Fibroblast of lung (primary cell): ENCODE data around the gene GNB1L.

Experiments
- CTCF ChIP-seq, 2 donors: IDR thresholded peaks in 1 of 2; conservative IDR thresholded peaks in 1 of 2; 1 replicate in 1 of 2; 2 replicates in 1 of 2; pipeline ENCODE4 v1.5.1; 2011 to 2012; ENCODE audit warnings: low read length in 2 of 2, control low read depth in 1 of 2, inconsistent platforms in 1 of 2, low read depth in 1 of 2, mild to moderate bottlenecking in 1 of 2
- EZH2 ChIP-seq: IDR thresholded peaks from 2 replicates; pipeline ENCODE4 v1.5.1; 2012; ENCODE audit warnings: low read length, control low read depth, mild to moderate bottlenecking; ENCODE audit errors: missing control alignments

DNA sequence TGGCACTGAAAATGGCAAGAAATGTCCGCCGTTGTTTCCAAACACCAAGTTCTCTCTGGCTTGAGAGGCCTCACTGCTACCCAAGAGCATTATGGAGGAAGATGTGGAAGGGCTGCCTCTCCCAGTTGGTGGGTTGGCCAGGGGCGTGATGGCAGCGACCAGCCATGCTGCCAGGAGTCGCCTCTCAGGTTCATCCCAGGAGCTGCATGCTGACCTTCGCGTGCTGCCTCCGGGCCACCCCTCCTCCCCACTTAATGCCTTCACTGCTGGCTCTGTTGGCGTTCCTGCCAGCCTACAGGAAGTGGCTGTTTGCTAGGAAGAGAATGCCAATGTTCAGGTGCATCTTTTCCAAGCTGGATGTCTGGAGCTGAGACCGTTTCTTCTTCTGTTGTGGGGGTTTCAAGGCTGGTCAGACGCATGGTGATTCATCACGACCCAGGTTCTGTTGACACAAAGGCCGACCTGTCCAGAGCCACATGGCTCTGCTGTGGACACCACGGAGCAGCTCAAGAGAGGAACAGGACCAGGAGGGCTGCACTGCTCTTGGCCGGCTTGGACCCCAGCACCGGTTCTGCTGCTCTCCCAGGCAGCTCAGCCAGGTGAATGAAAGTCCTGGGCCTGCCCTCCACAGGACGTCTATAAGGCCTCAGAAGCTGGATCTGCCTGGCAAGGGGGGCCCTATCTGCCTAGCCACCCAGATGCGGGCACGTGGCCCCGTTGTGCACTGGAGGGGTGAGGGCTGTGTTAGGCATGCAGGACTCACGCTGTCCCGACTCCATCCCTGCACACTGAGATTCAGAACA lies 69.0 kb downstream of the GNB1L start:
- TF ChIP-seq CTCF (conservative IDR thresholded peaks at IDR 0.05 in 1 of 2, IDR thresholded peaks at IDR 0.05 in 1 of 2; ENCODE audit: low read depth in 1 of 2, low read length in 2 of 2) (no peak), EZH2 (no peak)
